Immature natural killer cell (primary cell): ENCODE data around the gene TGFBRAP1. TPM values are rescaled to one million over a fixed set of nuclear protein-coding genes. Genes with fewer than 3 reads are reported as not detected.
"Not testable (repeated sequence)": the region's sequence is repeated elsewhere in the genome, so short reads cannot be mapped to it uniquely, and the experiment has no call there.

Experiments
- DNase-seq, 3 donors: peaks; one replicate each; pipeline ENCODE4 v3.0.0; 2022; ENCODE audit warnings: mixed read lengths in 1 of 3
- H3K27ac Mint-ChIP-seq, 6 donors: one replicate each; pipeline ENCODE4 v1.8.0; 2020; ENCODE audit warnings: mixed read lengths in 6 of 6, mild to moderate bottlenecking in 5 of 6, inconsistent platforms in 4 of 6, moderate library complexity in 3 of 6
- H3K27me3 Mint-ChIP-seq, 3 donors: one replicate each; pipeline ENCODE4 v1.8.0; 2020 to 2021; ENCODE audit warnings: low read depth in 3 of 3, mild to moderate bottlenecking in 3 of 3, mixed read lengths in 3 of 3, moderate library complexity in 3 of 3, inconsistent platforms in 1 of 3
- H3K36me3 Mint-ChIP-seq, 3 donors: one replicate each; pipeline ENCODE4 v1.8.0; 2020; ENCODE audit warnings: mixed read lengths in 3 of 3, inconsistent platforms in 2 of 3, mild to moderate bottlenecking in 2 of 3
- H3K4me1 Mint-ChIP-seq, 2 donors: one replicate each; pipeline ENCODE4 v1.8.0; 2020; ENCODE audit warnings: inconsistent platforms in 2 of 2, mild to moderate bottlenecking in 2 of 2, mixed read lengths in 2 of 2, moderate library complexity in 1 of 2
- H3K4me3 Mint-ChIP-seq, 5 donors: one replicate each; pipeline ENCODE4 v1.8.0; 2020; ENCODE audit warnings: mild to moderate bottlenecking in 5 of 5, mixed read lengths in 5 of 5, inconsistent platforms in 3 of 5, moderate library complexity in 3 of 5
- H3K9me3 Mint-ChIP-seq, 6 donors: one replicate each; pipeline ENCODE4 v1.8.0; 2020; ENCODE audit warnings: mild to moderate bottlenecking in 6 of 6, mixed read lengths in 6 of 6, inconsistent platforms in 4 of 6, moderate library complexity in 3 of 6
- polyA plus RNA-seq, 3 donors: library from polyadenylated mRNA; unstranded; fragments of 300-500 nt; fragmentation: Illumina TruSeq; gene quantifications; one replicate each; pipeline ENCODE4 v1.2.3, GENCODE V29; 2021

TGFBRAP1 gene
- polyA plus RNA-seq, 3 donors from 2014 or later = 10.7 to 29.8 (median 15.7) TPM

GRCh38 chr2:105272176-105272575, 57.4 kb downstream of the TGFBRAP1 start:
- Mint-ChIP-seq H3K27me3 (peaks cover 0 to 2% (median 0%) of the 10 kb centered on the region in 3 donors), H3K4me1 (no peaks in the 10 kb centered on the region), H3K9me3 (no peaks in the 10 kb centered on the region), H3K36me3 (peaks cover 10 to 59% (median 36%) of the 10 kb centered on the region in 3 donors), H3K27ac (no peak overlapping the region), H3K4me3 (no peak overlapping the region)
- DNase-seq = no peak

GRCh38 chr2:105271393-105272045, 58.0 kb downstream of the TGFBRAP1 start:
- DNase-seq = no peak
- Mint-ChIP-seq H3K27ac (no peak overlapping the region), H3K9me3 (no peaks in the 10 kb centered on the region), H3K4me1 (no peaks in the 10 kb centered on the region), H3K4me3 (no peak overlapping the region), H3K36me3 (peaks cover 10 to 53% (median 30%) of the 10 kb centered on the region in 3 donors), H3K27me3 (peaks cover 0 to 2% (median 0%) of the 10 kb centered on the region in 3 donors)

GRCh38 chr2:105269426-105269825, 60.1 kb downstream of the TGFBRAP1 start:
- H3K27ac Mint-ChIP-seq = no peak overlapping the region
- no peaks in the 10 kb centered on the region for H3K9me3 Mint-ChIP-seq
- no peak overlapping the region for H3K4me3 Mint-ChIP-seq
- peaks cover 19 to 53% (median 34%) of the 10 kb centered on the region in 3 donors for H3K36me3 Mint-ChIP-seq
- DNase-seq = no peak
- no peaks in the 10 kb centered on the region for H3K4me1 Mint-ChIP-seq
- peaks cover 0 to 2% (median 0%) of the 10 kb centered on the region in 3 donors for H3K27me3 Mint-ChIP-seq

- no peaks in the 10 kb centered on the region for H3K9me3 Mint-ChIP-seq
- H3K27me3 Mint-ChIP-seq = peaks cover 0 to 4% (median 2%) of the 10 kb centered on the region in 3 donors
- peaks cover 11 to 21% (median 18%) of the 10 kb centered on the region in 3 donors for H3K36me3 Mint-ChIP-seq
- H3K27ac Mint-ChIP-seq = no peak overlapping the region
- no peak overlapping the region for H3K4me3 Mint-ChIP-seq
- no peak for DNase-seq
- no peaks in the 10 kb centered on the region for H3K4me1 Mint-ChIP-seq
Observed at GRCh38 chr2:105262651-105263091, 66.9 kb downstream of the TGFBRAP1 start.

- H3K27me3 Mint-ChIP-seq = peaks cover 0 to 4% (median 3%) of the 10 kb centered on the region in 3 donors
- no peaks in the 10 kb centered on the region for H3K4me1 Mint-ChIP-seq
- no peaks in the 10 kb centered on the region for H3K9me3 Mint-ChIP-seq
- H3K4me3 Mint-ChIP-seq = no peak overlapping the region
- no peak overlapping the region for H3K27ac Mint-ChIP-seq
- peaks cover 3 to 18% (median 14%) of the 10 kb centered on the region in 3 donors for H3K36me3 Mint-ChIP-seq
- DNase-seq = no peak
Observed at GRCh38 chr2:105261061-105261460, 68.5 kb downstream of the TGFBRAP1 start.

- no peak for DNase-seq
- H3K36me3 Mint-ChIP-seq = peaks cover 0 to 11% (median 5%) of the 10 kb centered on the region in 3 donors
- no peaks in the 10 kb centered on the region for H3K4me1 Mint-ChIP-seq
- H3K4me3 Mint-ChIP-seq = no peak overlapping the region
- no peaks in the 10 kb centered on the region for H3K9me3 Mint-ChIP-seq
- H3K27ac Mint-ChIP-seq = no peak overlapping the region
- H3K27me3 Mint-ChIP-seq = peaks cover 0 to 4% (median 3%) of the 10 kb centered on the region in 3 donors
Observed at GRCh38 chr2:105258835-105259350, 70.6 kb downstream of the TGFBRAP1 start.

- no peak overlapping the region for H3K27ac Mint-ChIP-seq
- H3K36me3 Mint-ChIP-seq = peaks cover 0 to 9% (median 5%) of the 10 kb centered on the region in 3 donors
- DNase-seq = no peak
- no peaks in the 10 kb centered on the region for H3K4me1 Mint-ChIP-seq
- H3K27me3 Mint-ChIP-seq = peaks cover 0 to 4% (median 3%) of the 10 kb centered on the region in 3 donors
- H3K4me3 Mint-ChIP-seq = no peak overlapping the region
- no peaks in the 10 kb centered on the region for H3K9me3 Mint-ChIP-seq
Observed at GRCh38 chr2:105257981-105258380, 71.6 kb downstream of the TGFBRAP1 start.

- DNase-seq = no peak
- Mint-ChIP-seq H3K27ac (no peak overlapping the region), H3K27me3 (peaks cover 0 to 4% (median 3%) of the 10 kb centered on the region in 3 donors), H3K4me3 (no peak overlapping the region), H3K9me3 (no peaks in the 10 kb centered on the region), H3K36me3 (peaks cover 0 to 9% (median 0%) of the 10 kb centered on the region in 3 donors), H3K4me1 (no peaks in the 10 kb centered on the region)
Observed at GRCh38 chr2:105256431-105257047, 73.0 kb downstream of the TGFBRAP1 start.

- H3K9me3 Mint-ChIP-seq = no peaks in the 10 kb centered on the region
- peaks cover 0 to 3% (median 2%) of the 10 kb centered on the region in 3 donors for H3K27me3 Mint-ChIP-seq
- no peak overlapping the region for H3K27ac Mint-ChIP-seq
- DNase-seq = no peak
- H3K4me1 Mint-ChIP-seq = no peaks in the 10 kb centered on the region
- H3K36me3 Mint-ChIP-seq = peaks cover 0 to 6% (median 0%) of the 10 kb centered on the region in 3 donors
- H3K4me3 Mint-ChIP-seq = no peak overlapping the region
Observed at GRCh38 chr2:105255979-105256378, 73.6 kb downstream of the TGFBRAP1 start.

- no peaks in the 10 kb centered on the region for H3K9me3 Mint-ChIP-seq
- H3K4me3 Mint-ChIP-seq = no peak overlapping the region
- peaks cover 0 to 4% (median 0%) of the 10 kb centered on the region in 3 donors for H3K36me3 Mint-ChIP-seq
- H3K27me3 Mint-ChIP-seq = peaks cover 0 to 3% (median 2%) of the 10 kb centered on the region in 3 donors
- no peak for DNase-seq
- H3K4me1 Mint-ChIP-seq = no peaks in the 10 kb centered on the region
- H3K27ac Mint-ChIP-seq = no peak overlapping the region
Observed at GRCh38 chr2:105254531-105255210, 74.9 kb downstream of the TGFBRAP1 start.

GRCh38 chr2:105252271-105252670, 77.3 kb downstream of the TGFBRAP1 start:
- Mint-ChIP-seq H3K27me3 (peaks cover 0 to 2% (median 0%) of the 10 kb centered on the region in 3 donors), H3K4me3 (no peak overlapping the region), H3K4me1 (no peaks in the 10 kb centered on the region), H3K36me3 (peaks cover 0 to 4% (median 0%) of the 10 kb centered on the region in 3 donors), H3K27ac (no peak overlapping the region), H3K9me3 (no peaks in the 10 kb centered on the region)
- DNase-seq = no peak

- not testable (repeated sequence) for DNase-seq, H3K4me1 Mint-ChIP-seq, H3K27ac Mint-ChIP-seq, H3K27me3 Mint-ChIP-seq, H3K9me3 Mint-ChIP-seq, H3K36me3 Mint-ChIP-seq, H3K4me3 Mint-ChIP-seq
Observed at GRCh38 chr2:105251016-105251648, 78.4 kb downstream of the TGFBRAP1 start.

- H3K27me3 Mint-ChIP-seq = no peaks in the 10 kb centered on the region
- H3K4me3 Mint-ChIP-seq = no peak overlapping the region
- no peaks in the 10 kb centered on the region for H3K9me3 Mint-ChIP-seq
- H3K27ac Mint-ChIP-seq = no peak overlapping the region
- H3K36me3 Mint-ChIP-seq = no peaks in the 10 kb centered on the region
- H3K4me1 Mint-ChIP-seq = no peaks in the 10 kb centered on the region
- DNase-seq = no peak
Observed at GRCh38 chr2:105249891-105250290, 79.6 kb downstream of the TGFBRAP1 start.
